ENCODE measurements around the gene GAS5. TPM values are rescaled to one million over a fixed set of nuclear protein-coding genes. Genes with fewer than 3 reads are reported as not detected.
"Not testable (repeated sequence)": the region's sequence is repeated elsewhere in the genome, so short reads cannot be mapped to it uniquely, and the experiment has no call there.

Gene GAS5
- total RNA-seq, 2 donors from 2014 or later: 646 to 717 TPM

DNA sequence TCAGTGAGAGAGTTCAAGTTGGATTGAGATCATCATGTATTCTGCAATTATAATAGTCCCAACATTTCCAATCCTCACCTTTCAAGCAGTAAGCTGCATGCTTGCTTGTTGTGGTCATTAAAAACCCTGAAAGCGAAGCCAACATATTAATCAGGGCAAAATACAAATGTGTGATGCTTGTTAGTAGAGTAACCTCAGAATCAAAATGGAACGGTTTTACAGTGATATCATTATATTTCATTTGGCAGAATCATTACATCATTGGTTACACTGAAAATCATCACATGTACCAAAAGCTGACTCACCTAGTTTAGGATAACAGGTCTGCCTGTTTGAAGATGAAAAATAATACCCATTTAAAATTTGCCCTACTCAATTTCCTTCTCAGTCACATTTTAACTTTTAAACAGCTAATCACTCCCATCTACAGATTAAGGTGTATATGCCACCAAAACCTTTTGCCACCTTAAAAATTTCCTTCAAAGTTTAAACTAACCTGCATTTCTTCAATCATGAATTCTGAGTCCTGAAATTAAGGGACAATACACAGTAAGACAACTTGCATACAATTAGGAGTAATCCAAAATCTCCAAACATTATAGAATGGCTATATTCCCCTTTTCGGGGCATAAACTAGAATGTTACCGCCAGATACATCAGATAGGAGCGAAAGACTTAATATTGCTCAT lies 3.5 kb downstream of the GAS5 start:
- no peaks in the 10 kb centered on the region for H3K27me3 Mint-ChIP-seq
- peaks cover 18% of the 10 kb centered on the region for H3K4me1 Mint-ChIP-seq
- H3K4me3 Mint-ChIP-seq: peak overlapping the region; percentile 88
- no peaks in the 10 kb centered on the region for H3K9me3 Mint-ChIP-seq
- peaks cover 86% of the 10 kb centered on the region for H3K36me3 Mint-ChIP-seq (ENCODE audit: low read depth)
- ATAC-seq (replicated peaks): no peak
- peak overlapping the region; percentile 93 for H3K27ac Mint-ChIP-seq

DNA sequence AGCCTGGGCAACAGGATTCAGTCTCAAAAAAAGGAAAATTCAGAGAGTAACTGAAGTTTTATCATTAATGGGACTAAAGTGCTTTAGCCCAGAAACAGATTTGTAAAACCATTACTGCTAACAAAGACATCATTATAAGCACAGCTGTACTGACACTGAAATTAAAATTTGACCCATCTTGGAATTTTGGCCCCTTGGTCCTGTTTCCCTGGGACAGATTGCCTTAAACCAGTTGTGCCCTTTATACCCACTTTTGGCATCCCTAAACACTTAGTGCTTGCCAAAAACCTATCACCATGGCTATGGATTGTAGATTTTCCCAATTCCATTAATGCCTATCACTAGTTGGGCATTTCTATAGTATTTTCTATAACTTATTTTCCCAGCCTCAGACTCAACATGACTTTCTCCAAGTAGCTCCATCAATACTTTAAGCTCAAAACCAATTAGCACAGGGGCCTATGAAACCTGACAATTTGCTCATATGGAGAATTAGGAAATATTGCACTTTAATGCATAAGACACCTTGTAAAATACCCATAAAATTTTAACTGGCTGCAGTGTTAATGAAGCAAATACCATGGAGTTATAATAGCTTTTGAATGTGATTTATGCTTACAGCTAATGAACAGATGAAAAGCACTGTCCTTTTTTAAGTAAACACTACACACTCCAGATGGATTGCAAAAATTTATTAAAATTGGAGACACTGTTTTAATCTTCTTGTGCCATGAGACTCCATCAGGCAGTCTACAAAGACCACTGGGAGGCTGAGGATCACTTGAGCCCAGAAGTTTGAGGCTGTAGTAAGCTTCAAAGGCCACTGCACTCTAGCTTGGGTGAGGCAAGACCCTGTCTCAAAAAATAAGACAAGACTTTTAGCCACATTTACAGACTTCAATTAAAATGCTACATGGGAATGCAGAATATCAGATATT lies 4.3 kb downstream of the GAS5 start:
- Mint-ChIP-seq H3K9me3 (no peaks in the 10 kb centered on the region), H3K4me1 (peaks cover 18% of the 10 kb centered on the region), H3K4me3 (peak overlapping the region; percentile 88), H3K36me3 (ENCODE audit: low read depth) (peaks cover 91% of the 10 kb centered on the region), H3K27ac (peak overlapping the region; percentile 93), H3K27me3 (no peaks in the 10 kb centered on the region)
- no peak for ATAC-seq (replicated peaks)

DNA sequence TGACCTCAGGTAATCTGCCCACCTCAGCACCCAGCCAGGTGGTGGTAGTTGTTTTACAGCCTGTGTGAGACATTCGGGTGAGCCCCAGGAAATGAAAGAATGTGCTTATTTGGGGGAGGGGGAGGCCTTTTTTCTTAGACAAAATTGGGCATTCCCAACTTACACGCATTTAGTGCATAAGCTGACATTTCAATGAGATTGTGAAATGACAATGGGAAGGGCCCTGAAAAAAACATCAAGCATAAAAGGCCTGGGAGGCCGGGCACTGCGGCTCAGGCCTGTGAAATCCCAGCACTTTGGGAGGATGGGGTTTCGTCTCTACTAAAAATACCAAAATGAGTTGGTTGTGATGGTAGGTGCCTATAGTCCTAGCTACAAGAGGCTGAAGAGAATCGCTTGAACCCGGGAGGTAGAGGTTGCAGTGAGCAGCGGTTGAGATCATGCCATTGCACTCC lies 5.0 kb downstream of the GAS5 start:
- H3K36me3 Mint-ChIP-seq (ENCODE audit: low read depth): peaks cover 93% of the 10 kb centered on the region
- H3K27ac Mint-ChIP-seq: peak overlapping the region; percentile 93
- H3K4me3 Mint-ChIP-seq: peak overlapping the region; percentile 88
- H3K27me3 Mint-ChIP-seq: no peaks in the 10 kb centered on the region
- peaks cover 18% of the 10 kb centered on the region for H3K4me1 Mint-ChIP-seq
- H3K9me3 Mint-ChIP-seq: no peaks in the 10 kb centered on the region
- ATAC-seq (replicated peaks): no peak

DNA sequence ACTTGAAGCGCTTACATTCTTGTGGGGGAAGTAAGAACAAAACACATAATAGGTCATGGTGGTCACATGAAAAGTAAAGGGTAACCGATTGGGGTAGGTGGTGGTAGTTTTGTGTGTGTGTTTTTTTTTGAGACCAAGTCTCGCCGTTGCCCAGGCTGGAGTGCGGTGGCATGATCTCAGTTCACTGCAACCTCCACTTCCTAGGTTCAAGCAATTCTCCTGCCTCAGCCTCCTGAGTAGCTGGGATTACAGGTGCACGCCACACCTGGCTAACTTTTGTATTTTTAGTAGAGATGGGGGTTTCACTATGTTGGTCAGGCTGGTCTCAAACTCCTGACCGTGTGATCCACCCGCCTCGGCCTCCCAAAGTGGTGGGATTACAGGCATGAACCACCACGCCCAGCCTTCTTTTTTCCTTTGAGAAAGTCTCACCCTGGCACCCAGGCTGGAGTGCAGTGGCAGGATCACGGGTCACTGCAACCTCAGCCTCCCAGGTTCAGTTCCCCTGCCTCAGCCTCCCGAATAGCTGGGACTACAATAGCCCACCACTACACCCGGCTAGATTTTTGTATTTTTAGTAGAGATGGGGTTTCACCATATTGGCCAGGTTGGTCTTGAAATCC lies 5.5 kb downstream of the GAS5 start:
- not testable (repeated sequence) for ATAC-seq (replicated peaks); H3K9me3 Mint-ChIP-seq; H3K27me3 Mint-ChIP-seq
- Mint-ChIP-seq H3K36me3 (ENCODE audit: low read depth) (peaks cover 93% of the 10 kb centered on the region), H3K27ac (peak overlapping the region; percentile 93), H3K4me1 (peaks cover 18% of the 10 kb centered on the region), H3K4me3 (peak overlapping the region; percentile 88)

DNA sequence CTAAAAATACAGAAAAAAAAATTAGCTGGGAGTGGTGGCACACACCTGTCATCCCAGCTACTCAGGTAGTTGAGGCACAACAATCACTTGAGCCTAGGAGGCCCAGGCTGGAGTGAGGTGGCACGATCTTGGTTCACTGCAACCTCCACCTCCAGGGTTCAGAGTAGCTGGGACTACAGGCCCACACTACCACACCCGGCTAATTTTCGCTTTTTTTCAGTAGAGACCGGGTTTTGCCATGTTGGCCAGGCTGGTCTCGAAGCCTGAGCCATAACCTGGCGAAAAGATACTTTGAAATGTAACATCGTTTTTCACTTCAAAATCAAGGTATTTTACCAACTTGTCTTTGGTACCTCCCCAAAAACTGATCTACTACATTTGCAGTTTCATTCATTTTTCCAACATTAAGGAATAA lies 6.1 kb downstream of the GAS5 start:
- no peak for ATAC-seq (replicated peaks)
- Mint-ChIP-seq H3K36me3 (ENCODE audit: low read depth) (peaks cover 89% of the 10 kb centered on the region), H3K4me3 (no peak overlapping the region), H3K4me1 (peaks cover 18% of the 10 kb centered on the region), H3K27ac (peak overlapping the region; percentile 52), H3K9me3 (no peaks in the 10 kb centered on the region), H3K27me3 (no peaks in the 10 kb centered on the region)

DNA sequence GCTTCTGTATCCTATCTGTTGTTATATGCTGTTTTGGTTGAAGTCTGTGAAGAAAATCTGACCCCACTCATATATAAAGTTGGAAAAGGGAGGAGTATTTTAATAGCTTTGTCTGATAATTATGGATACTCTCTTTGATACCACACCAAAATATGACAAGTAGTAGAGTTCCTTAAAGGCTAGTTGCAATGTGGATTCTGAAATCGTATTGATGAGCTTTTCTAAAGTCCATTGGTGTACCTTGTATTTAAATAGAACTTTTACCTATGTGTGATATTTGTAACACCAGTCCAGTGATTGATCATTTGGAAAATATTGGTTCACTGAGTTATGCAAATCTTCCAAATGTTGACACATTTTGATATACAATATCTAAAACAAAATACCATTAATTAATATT lies 7.7 kb downstream of the GAS5 start:
- H3K4me3 Mint-ChIP-seq: no peak overlapping the region
- H3K36me3 Mint-ChIP-seq (ENCODE audit: low read depth): peaks cover 89% of the 10 kb centered on the region
- H3K9me3 Mint-ChIP-seq: no peaks in the 10 kb centered on the region
- no peak for ATAC-seq (replicated peaks)
- no peak overlapping the region for H3K27ac Mint-ChIP-seq
- H3K27me3 Mint-ChIP-seq: no peaks in the 10 kb centered on the region
- peaks cover 13% of the 10 kb centered on the region for H3K4me1 Mint-ChIP-seq

DNA sequence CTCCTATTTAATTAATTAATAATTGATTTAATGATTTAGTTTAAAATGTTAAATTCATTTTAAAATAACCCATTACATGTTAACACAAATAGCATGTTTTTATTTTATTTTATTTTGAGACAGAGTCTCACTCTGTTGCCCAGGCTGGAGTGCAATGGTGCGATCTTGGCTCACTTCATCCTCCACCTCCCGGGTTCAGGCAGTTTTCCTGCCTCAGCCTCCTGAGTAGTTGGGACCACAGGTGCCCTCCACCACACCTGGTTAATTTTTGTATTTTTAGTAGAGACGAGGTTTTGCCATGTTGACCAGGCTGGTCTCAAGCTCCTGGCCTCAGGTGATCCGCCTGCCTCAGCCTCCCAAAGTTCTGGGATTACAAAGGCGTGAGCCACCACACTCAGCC lies 8.2 kb downstream of the GAS5 start:
- H3K36me3 Mint-ChIP-seq (ENCODE audit: low read depth): peaks cover 89% of the 10 kb centered on the region
- H3K27me3 Mint-ChIP-seq; H3K9me3 Mint-ChIP-seq; H3K27ac Mint-ChIP-seq; ATAC-seq (replicated peaks); H3K4me1 Mint-ChIP-seq; H3K4me3 Mint-ChIP-seq: not testable (repeated sequence)

DNA sequence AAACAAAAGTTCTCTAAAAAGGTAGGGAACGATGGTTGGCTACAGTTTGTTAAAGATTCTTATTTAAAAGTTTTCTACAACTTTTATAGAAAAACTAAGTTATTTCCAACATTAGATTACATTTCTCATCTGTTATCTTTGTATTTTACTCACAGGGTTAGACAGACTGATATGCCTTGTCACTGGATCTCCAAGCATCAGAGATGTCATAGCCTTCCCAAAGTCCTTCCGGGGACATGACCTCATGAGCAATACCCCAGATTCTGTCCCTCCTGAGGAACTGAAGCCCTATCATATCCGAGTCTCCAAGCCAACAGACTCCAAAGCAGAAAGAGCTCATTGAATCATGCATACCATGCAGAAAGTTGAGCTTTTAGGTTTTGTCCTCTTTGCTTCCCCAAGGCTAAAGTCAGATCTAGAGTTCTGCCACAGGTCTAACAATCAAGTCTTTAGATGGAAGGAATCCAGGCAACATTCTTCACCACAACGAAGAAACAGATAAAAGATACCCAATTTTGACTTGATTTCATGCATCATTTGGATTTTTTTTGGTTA lies 10.3 kb downstream of the GAS5 start:
- no peaks in the 10 kb centered on the region for H3K4me1 Mint-ChIP-seq
- no peaks in the 10 kb centered on the region for H3K9me3 Mint-ChIP-seq
- no peak overlapping the region for H3K4me3 Mint-ChIP-seq
- peak overlapping the region; percentile 55 for H3K27ac Mint-ChIP-seq
- H3K27me3 Mint-ChIP-seq: no peaks in the 10 kb centered on the region
- peaks cover 89% of the 10 kb centered on the region for H3K36me3 Mint-ChIP-seq (ENCODE audit: low read depth)
- ATAC-seq (replicated peaks): no peak

DNA sequence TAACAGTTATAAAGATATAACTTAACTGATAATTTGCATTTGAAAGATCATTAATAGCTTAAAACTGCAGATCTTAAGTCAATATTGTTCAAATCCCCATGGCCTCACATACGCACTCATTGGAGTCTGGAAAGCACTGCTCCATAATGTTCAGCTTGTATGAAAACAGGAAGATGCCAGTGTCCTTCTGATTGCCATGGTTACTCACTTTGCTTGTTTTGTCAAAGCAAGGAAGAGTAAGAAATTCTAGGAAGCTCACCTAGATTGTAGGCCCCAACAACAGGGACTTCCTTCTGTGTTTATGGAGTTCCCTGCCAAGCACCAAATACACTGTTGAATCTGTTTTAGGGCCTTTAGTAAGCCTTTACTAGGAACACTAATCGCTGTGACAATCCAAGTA lies 10.9 kb downstream of the GAS5 start:
- Mint-ChIP-seq H3K27me3 (no peaks in the 10 kb centered on the region), H3K4me3 (no peak overlapping the region), H3K9me3 (no peaks in the 10 kb centered on the region), H3K27ac (no peak overlapping the region), H3K36me3 (ENCODE audit: low read depth) (peaks cover 89% of the 10 kb centered on the region), H3K4me1 (no peaks in the 10 kb centered on the region)
- no peak for ATAC-seq (replicated peaks)

DNA sequence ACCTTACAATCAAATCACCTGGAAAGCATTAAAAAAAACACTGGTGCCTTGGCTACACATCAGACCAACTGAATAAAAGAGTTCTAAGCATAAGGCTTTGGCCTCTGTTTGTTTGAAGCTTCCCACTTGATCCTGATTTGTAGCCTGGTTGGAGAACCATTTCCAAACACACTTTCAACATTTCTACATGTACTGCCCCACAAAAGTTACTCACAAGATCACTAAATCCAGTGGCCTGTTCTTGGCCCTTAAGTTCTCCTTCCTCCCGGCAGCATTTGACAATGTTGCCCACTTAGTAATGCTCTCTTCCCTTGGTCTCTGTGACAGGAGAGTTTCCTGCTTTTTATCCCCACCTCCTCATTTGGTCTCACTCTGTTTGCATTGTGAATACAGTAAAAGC lies 11.8 kb downstream of the GAS5 start:
- H3K27me3 Mint-ChIP-seq: no peaks in the 10 kb centered on the region
- no peaks in the 10 kb centered on the region for H3K4me1 Mint-ChIP-seq
- no peaks in the 10 kb centered on the region for H3K9me3 Mint-ChIP-seq
- ATAC-seq (replicated peaks): no peak
- H3K27ac Mint-ChIP-seq: peak overlapping the region; percentile 6
- H3K4me3 Mint-ChIP-seq: no peak overlapping the region
- H3K36me3 Mint-ChIP-seq (ENCODE audit: low read depth): peaks cover 93% of the 10 kb centered on the region

DNA sequence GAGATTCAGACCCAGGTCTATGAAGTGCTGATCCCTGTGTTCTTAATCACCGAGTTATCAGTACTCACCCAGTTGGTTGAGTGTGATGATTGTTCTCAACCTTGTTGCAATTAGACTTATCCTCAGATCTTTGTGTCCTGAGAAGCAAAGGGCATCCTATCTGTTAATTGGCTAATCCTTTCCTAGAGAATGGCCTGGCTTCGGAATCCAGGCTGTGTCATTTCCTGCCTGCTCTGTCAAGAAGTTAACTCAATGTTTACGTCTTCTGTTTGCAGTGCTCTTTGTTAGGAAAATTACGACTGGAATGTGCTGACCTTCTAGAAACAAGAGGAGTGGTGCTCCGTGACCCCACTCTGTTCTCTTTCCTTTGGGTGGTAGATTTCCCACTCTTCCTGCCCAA lies 14.7 kb downstream of the GAS5 start:
- Mint-ChIP-seq H3K36me3 (ENCODE audit: low read depth) (peaks cover 93% of the 10 kb centered on the region), H3K27me3 (no peaks in the 10 kb centered on the region), H3K4me3 (no peak overlapping the region), H3K27ac (no peak overlapping the region), H3K9me3 (no peaks in the 10 kb centered on the region), H3K4me1 (no peaks in the 10 kb centered on the region)
- ATAC-seq (replicated peaks): no peak

DNA sequence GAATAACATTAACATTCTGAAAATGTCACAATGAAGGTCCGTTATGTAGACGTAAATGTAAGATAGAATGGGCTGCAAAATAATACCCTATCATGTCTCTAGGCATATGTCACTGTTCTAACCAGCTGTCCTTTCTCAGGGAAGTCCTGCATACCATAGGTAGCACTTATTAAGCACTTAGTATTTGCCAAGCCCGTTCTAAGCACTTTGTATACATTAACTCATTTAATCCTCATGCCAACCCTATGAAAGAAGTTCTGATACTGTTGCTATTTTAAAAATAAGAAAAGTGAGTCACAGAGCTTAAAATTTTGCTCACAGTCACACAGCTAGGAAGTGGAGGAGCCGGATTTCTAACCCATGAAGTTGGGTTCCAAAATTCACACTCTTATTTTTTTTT lies 15.7 kb downstream of the GAS5 start:
- Mint-ChIP-seq H3K27me3 (no peaks in the 10 kb centered on the region), H3K9me3 (no peaks in the 10 kb centered on the region), H3K36me3 (ENCODE audit: low read depth) (peaks cover 94% of the 10 kb centered on the region), H3K4me3 (no peak overlapping the region), H3K4me1 (no peaks in the 10 kb centered on the region), H3K27ac (no peak overlapping the region)
- ATAC-seq (replicated peaks): no peak

DNA sequence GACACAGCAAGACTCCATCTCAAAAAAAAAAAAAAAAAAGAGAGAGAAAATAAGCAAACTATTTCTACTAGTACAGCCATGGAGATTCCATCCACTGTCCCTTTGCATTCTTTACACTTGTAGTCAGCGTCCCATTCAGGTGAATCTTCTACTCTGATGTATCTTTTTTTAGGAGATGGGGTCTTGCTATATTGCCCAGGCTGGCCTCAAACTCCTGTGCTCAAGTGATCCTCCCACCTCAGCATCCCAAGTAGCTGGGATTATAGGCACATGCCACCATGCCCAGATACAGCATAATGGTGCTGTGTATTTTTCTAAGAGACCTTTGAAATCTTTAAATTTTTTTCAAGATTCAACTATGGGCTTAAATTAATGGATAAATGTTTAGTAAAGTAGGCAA lies 35.0 kb downstream of the GAS5 start:
- ATAC-seq (replicated peaks): no peak
- Mint-ChIP-seq H3K9me3 (no peaks in the 10 kb centered on the region), H3K4me1 (peaks cover 4% of the 10 kb centered on the region), H3K27ac (no peak overlapping the region), H3K36me3 (ENCODE audit: low read depth) (peaks cover 85% of the 10 kb centered on the region), H3K27me3 (no peaks in the 10 kb centered on the region), H3K4me3 (no peak overlapping the region)

DNA sequence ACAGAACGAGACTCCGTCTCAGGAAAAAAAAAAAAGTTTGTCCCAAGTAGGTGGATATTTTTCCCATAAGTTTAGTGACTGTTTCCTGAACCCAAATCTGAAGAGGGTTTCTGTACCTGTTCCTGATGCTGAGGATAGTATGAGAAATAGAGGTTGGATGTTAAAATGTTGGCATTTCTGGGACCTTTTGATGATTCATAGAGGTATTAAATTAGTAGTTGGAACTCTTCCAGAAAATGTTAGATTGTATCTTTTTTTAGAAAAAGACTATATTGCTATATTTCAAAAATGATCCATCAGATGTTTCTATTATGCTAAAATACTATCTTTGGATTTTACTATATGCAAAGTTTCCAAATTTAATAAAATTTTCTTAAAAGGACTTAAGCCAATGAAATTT lies 40.2 kb downstream of the GAS5 start:
- ATAC-seq (replicated peaks): no peak
- no peaks in the 10 kb centered on the region for H3K9me3 Mint-ChIP-seq
- peaks cover 72% of the 10 kb centered on the region for H3K36me3 Mint-ChIP-seq (ENCODE audit: low read depth)
- no peaks in the 10 kb centered on the region for H3K27me3 Mint-ChIP-seq
- peak overlapping the region; percentile 37 for H3K4me3 Mint-ChIP-seq
- H3K4me1 Mint-ChIP-seq: peaks cover 22% of the 10 kb centered on the region
- H3K27ac Mint-ChIP-seq: no peak overlapping the region

Data from activated T-helper 17 cell treated with anti-CD3 and anti-CD28 coated beads, Interleukin-2, amount 50 U/mL, for 72 hours (primary cell).